ENCODE measurements around the gene PHF20. TPM values are rescaled to one million over a fixed set of nuclear protein-coding genes. Genes with fewer than 3 reads are reported as not detected.

PHF20 gene
- total and polyA plus RNA-seq, 12 donors = 23.4 to 44.7 (median 36.0) TPM

GRCh38 chr20:35967979-35968640 is 196.3 kb downstream of the PHF20 start, which contains the start of gene CNBD2:
Gene CNBD2, plus strand, starts transcription at chr20:35968590. Its CDS starts 173 bp downstream, at chr20:35968763.
- Histone ChIP-seq H3K4me1 (no peaks in the 10 kb centered on the region), H3K36me3 (no peaks in the 10 kb centered on the region), H3K27ac (no peak within 1 kb of the TSS), H3K4me3 (no peak within 1 kb of the TSS), H3K27me3 (no peaks in the 10 kb centered on the region), H3K9me3 (peaks cover 0 to 10% (median 0%) of the 10 kb centered on the region in 11 donors)
- ATAC-seq = no peak
- DNase-seq = no peak
- 89 to 93% methylated on average over 3 of the region's 3 CpGs for WGBS, 2 donors
- no peak for TF ChIP-seq CTCF (IDR thresholded peaks at IDR 0.05)
- intact Hi-C loops (cut with DNase I) = no loop called here

- ATAC-seq = no peak
- no peak overlapping the region for H3K4me3 ChIP-seq
- no peaks in the 10 kb centered on the region for H3K4me1 ChIP-seq
- 55 to 66% methylated on average over 1 of the region's 1 CpG for WGBS, 2 donors
- DNase-seq = no peak
- no peaks in the 10 kb centered on the region for H3K36me3 ChIP-seq
- H3K9me3 ChIP-seq = peaks cover 0 to 10% (median 0%) of the 10 kb centered on the region in 11 donors
- intact Hi-C loops (cut with DNase I) = no loop called here
- TF ChIP-seq CTCF (IDR thresholded peaks at IDR 0.05) = no peak
- H3K27me3 ChIP-seq = no peaks in the 10 kb centered on the region
- H3K27ac ChIP-seq = no peak overlapping the region
Measured at GRCh38 chr20:35968930-35969329, 197.1 kb downstream of the PHF20 start.

GRCh38 chr20:35971981-35972380 is 200.2 kb downstream of the PHF20 start:
- no peak for TF ChIP-seq CTCF (IDR thresholded peaks at IDR 0.05)
- no peaks in the 10 kb centered on the region for H3K4me1 ChIP-seq
- no peak overlapping the region for H3K27ac ChIP-seq
- H3K4me3 ChIP-seq = no peak overlapping the region
- DNase-seq (no peak), ATAC-seq (no peak)
- WGBS, 2 donors = 97 to 98% methylated on average over 2 of the region's 2 CpGs
- no peaks in the 10 kb centered on the region for H3K36me3 ChIP-seq
- H3K9me3 ChIP-seq = peaks cover 0 to 10% (median 0%) of the 10 kb centered on the region in 11 donors
- intact Hi-C loops (cut with DNase I) = no loop called here
- no peaks in the 10 kb centered on the region for H3K27me3 ChIP-seq

- ATAC-seq = no peak
- no peak for DNase-seq
- Histone ChIP-seq H3K36me3 (no peaks in the 10 kb centered on the region), H3K27ac (no peak overlapping the region), H3K9me3 (peaks cover 0 to 10% (median 0%) of the 10 kb centered on the region in 11 donors), H3K27me3 (no peaks in the 10 kb centered on the region), H3K4me3 (no peak overlapping the region), H3K4me1 (peaks cover 0 to under 1% (median 0%) of the 10 kb centered on the region in 9 donors)
- 86 to 92% methylated on average over 4 of the region's 4 CpGs for WGBS, 2 donors
- intact Hi-C loops (cut with DNase I) = no loop called here
- TF ChIP-seq CTCF (IDR thresholded peaks at IDR 0.05) = no peak
Measured at GRCh38 chr20:35972462-35972861, 200.6 kb downstream of the PHF20 start.
